Brain microvascular endothelial cell (primary cell): ENCODE data around the gene MIOX.

Experiments used
- DNase-seq: peaks from one replicate; pipeline ENCODE4 v3.0.0-alpha.2; 2020
- H3K27ac ChIP-seq: fragments of 250-450 bp; sonication (Bioruptor Pico); 2 replicates; pipeline ENCODE4 v1.5.1; 2020; ENCODE audit warnings: mild to moderate bottlenecking, moderate library complexity
- H3K27me3 ChIP-seq: fragments of 250-450 bp; sonication (Bioruptor Pico); replicated peaks from 2 replicates; pipeline ENCODE4 v1.5.1; 2020; ENCODE audit warnings: mild to moderate bottlenecking
- H3K36me3 ChIP-seq: fragments of 250-450 bp; sonication (Bioruptor Pico); replicated peaks from 2 replicates; pipeline ENCODE4 v1.5.1; 2020; ENCODE audit warnings: mild to moderate bottlenecking
- H3K4me3 ChIP-seq: 2 replicates; pipeline ENCODE4 v1.5.1; 2011; ENCODE audit warnings: low read depth, mild to moderate bottlenecking, control low read depth, low read length, moderate library complexity
- in situ Hi-C: cut with HindIII; loops from 2 replicates; pipeline ENCODE4 v1.10.0; 2017; ENCODE audit warnings: low sequenced_read_pairs, low pct_ligation_motif_present
- TF ChIP-seq, protein P1 (sequence below): IDR thresholded peaks from 2 replicates; pipeline ENCODE4 v1.5.1; 2011; ENCODE audit warnings: low read depth, mild to moderate bottlenecking, moderate library complexity, low read length, control low read depth, inconsistent platforms; ENCODE audit errors: missing control alignments

The MIOX gene

DNA sequence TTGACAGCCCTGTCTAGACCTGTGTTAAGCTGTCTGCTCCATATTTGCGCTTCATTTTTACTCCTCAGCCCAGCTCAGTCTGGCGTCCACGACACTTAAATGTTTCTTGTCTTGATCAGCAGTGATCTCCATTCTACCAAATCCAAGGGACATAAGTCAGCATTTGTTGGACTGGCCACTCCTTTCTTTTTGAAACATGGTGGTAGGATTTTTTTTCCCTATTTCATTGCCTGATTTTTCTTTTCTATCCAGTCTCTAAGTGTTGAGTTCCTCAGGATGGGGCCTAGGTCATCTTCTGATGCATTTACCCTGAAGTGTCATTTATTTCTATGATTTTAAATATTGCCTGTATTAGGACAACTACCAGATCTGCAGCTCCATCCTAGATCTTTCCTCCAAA, 22.2 kb downstream of the MIOX start:
- Histone ChIP-seq H3K36me3 (peaks cover 16% of the 10 kb centered on the region), H3K27ac (peak overlapping the region; percentile 60), H3K4me3 (peak overlapping the region; percentile 82), H3K27me3 (no peaks in the 10 kb centered on the region)
- TF ChIP-seq, protein P1, sequence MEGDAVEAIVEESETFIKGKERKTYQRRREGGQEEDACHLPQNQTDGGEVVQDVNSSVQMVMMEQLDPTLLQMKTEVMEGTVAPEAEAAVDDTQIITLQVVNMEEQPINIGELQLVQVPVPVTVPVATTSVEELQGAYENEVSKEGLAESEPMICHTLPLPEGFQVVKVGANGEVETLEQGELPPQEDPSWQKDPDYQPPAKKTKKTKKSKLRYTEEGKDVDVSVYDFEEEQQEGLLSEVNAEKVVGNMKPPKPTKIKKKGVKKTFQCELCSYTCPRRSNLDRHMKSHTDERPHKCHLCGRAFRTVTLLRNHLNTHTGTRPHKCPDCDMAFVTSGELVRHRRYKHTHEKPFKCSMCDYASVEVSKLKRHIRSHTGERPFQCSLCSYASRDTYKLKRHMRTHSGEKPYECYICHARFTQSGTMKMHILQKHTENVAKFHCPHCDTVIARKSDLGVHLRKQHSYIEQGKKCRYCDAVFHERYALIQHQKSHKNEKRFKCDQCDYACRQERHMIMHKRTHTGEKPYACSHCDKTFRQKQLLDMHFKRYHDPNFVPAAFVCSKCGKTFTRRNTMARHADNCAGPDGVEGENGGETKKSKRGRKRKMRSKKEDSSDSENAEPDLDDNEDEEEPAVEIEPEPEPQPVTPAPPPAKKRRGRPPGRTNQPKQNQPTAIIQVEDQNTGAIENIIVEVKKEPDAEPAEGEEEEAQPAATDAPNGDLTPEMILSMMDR = no peak
- no peak for DNase-seq
- in situ Hi-C loops = no loop called here

DNA sequence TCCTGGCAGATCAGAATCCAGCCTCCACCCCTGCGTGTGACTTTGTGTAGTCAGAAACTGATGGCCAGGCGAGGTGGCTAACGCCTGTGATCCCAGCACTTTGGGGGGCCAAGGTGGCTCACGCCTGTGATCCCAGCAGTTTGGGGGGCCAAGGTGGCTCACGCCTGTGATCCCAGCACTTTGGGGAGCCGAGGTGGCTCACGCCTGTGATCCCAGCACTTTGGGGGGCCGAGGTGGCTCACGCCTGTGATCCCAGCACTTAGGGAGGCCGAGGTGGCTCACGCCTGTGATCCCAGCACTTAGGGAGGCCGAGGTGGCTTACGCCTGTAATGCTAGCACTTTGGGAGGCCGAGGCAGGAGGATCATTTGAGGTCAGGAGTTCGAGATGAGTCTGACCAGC, 26.5 kb downstream of the MIOX start:
- in situ Hi-C loops = no loop called here
- TF ChIP-seq, protein P1 = no peak
- no peak for DNase-seq
- no peaks in the 10 kb centered on the region for H3K27me3 ChIP-seq
- H3K36me3 ChIP-seq = no peaks in the 10 kb centered on the region
- no peak overlapping the region for H3K4me3 ChIP-seq
- no peak overlapping the region for H3K27ac ChIP-seq

DNA sequence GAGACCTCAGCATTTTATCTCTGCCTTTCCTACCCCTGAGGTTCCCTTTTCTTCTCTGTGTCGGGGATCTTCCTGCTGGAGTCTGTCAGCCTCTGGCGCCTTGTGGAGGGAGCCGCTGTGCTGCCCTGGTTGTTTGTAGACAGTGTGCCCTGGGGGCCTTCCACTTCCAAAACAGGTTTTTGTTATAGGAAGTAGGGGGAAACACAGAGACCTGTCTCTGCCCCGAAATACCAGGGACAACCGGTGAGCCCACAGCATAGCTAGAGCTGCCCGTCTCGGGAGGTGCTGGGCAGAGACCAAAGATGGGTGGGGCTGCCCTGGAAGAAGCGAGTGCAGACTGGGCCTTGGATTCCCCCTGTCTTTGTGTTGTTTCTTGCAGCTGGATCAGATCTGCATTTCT, 29.4 kb downstream of the MIOX start:
- in situ Hi-C loops = no loop called here
- Histone ChIP-seq H3K4me3 (no peak overlapping the region), H3K27me3 (no peaks in the 10 kb centered on the region), H3K27ac (no peak overlapping the region), H3K36me3 (peaks cover 6% of the 10 kb centered on the region)
- TF ChIP-seq, protein P1 = no peak
- DNase-seq = no peak

DNA sequence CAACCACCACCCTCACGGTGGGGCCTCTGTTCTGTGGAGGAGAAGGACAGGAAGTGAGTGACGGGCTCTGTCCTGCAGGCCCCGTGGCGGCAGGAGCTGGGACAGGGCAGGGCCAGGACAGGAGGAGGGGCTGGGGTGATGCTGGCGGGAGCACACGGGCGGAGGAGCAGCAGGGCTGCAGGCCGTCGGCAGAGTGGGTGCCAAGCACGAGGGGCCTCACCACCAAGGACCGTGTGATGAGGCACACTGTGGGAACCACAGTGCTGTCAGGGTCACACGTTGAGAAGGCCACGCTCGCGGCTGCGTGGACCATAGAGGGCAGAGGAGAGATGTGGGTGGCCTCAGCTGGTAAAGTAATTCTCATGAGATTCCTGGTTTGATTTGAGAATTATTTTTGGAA, 30.2 kb downstream of the MIOX start:
- no peak for DNase-seq
- H3K27me3 ChIP-seq = no peaks in the 10 kb centered on the region
- TF ChIP-seq, protein P1 = no peak
- peaks cover 6% of the 10 kb centered on the region for H3K36me3 ChIP-seq
- in situ Hi-C loops = no loop called here
- no peak overlapping the region for H3K4me3 ChIP-seq
- H3K27ac ChIP-seq = no peak overlapping the region

DNA sequence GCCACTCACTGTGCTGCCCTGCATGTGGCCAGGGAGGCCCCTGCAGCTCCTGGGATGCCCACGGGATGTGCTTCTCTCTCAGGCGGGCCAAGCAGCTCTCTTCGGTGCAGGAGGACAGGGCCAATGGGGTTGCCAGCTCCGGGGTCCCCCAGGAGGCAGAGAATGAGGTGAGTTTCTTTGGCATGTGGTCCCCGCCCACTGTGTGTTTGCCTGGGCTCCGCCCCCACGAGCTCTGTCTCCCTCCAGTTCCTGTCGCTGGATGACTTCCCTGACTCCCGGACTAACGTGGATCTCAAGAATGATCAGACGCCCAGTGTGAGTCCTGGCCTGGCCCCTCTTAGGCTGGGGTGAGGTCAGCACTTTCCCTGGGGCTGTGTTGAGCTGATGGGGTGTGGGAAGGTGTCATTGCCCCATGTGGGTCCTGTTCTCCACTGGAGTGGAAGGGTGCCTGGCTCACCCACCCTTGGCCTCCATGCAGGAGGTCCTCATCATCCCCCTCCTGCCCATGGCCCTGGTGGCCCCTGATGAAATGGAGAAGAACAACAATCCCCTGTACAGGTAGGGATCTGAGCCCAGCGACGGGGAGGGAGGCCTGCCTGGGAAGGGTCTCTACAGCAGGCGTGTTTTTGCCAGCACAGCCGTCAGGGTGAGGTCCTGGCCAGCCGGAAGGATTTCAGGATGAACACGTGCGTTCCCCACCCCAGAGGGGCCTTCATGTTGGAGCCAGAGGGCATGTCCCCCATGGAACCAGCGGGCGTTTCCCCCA, 31.0 kb downstream of the MIOX start:
- Histone ChIP-seq H3K4me3 (no peak overlapping the region), H3K27ac (no peak overlapping the region), H3K27me3 (no peaks in the 10 kb centered on the region), H3K36me3 (peaks cover 9% of the 10 kb centered on the region)
- DNase-seq = no peak
- TF ChIP-seq, protein P1 = no peak
- in situ Hi-C loops = no loop called here

DNA sequence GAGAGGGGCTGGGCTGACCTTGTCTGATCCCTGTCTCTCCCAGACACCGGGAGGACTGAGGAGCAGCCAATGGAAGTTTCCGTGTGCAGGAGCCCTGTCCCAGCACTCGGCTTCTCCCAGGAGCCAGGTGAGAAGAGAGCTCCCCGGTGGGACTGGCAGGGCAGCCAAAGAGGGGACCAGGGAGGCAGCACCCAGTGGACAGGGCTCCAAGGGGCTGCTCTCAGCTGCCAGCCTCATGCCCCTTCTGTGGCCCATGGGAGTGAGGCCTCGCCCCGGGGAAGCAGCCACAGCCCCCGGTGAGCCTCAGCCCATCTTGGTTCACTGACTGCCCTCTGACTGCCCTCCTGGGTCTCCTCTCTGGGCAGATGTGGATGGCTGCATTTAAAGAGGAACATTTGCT, 31.9 kb downstream of the MIOX start:
- TF ChIP-seq, protein P1 = no peak
- Histone ChIP-seq H3K4me3 (no peak overlapping the region), H3K27ac (no peak overlapping the region), H3K36me3 (peaks cover 18% of the 10 kb centered on the region), H3K27me3 (no peaks in the 10 kb centered on the region)
- no peak for DNase-seq
- in situ Hi-C loops = no loop called here
